Activated CD4-positive, alpha-beta T cell treated with anti-CD3 and anti-CD28 coated beads, Interleukin-2, amount 10 ng/mL, durations not matched to agents 24 days and 14 days (primary cell): ENCODE data around the gene MED15. TPM values are rescaled to one million over a fixed set of nuclear protein-coding genes. Genes with fewer than 3 reads are reported as not detected.
"Not testable (repeated sequence)": the region's sequence is repeated elsewhere in the genome, so short reads cannot be mapped to it uniquely, and the experiment has no call there.

Experiments used
- DNase-seq: peaks from one replicate; pipeline ENCODE4 v3.0.0; 2022
- H3K27ac Mint-ChIP-seq: one replicate; pipeline ENCODE4 v1.8.0; 2022; ENCODE audit warnings: mild to moderate bottlenecking, mixed read lengths
- H3K27me3 Mint-ChIP-seq: one replicate; pipeline ENCODE4 v1.8.0; 2022; ENCODE audit warnings: mixed read lengths
- H3K36me3 Mint-ChIP-seq: one replicate; pipeline ENCODE4 v1.8.0; 2022; ENCODE audit warnings: low read depth, mild to moderate bottlenecking, mixed read lengths
- H3K4me1 Mint-ChIP-seq: one replicate; pipeline ENCODE4 v1.8.0; 2021; ENCODE audit warnings: mixed read lengths
- H3K4me3 Mint-ChIP-seq: one replicate; pipeline ENCODE4 v1.8.0; 2022; ENCODE audit warnings: mild to moderate bottlenecking, moderate library complexity, mixed read lengths
- H3K9me3 Mint-ChIP-seq: one replicate; pipeline ENCODE4 v1.8.0; 2021; ENCODE audit warnings: mixed read lengths
- intact Hi-C: fragments of 100-400 bp; cut with micrococcal nuclease; formaldehyde crosslinking; loops from one replicate; pipeline ENCODE4 v1.15.1; 2023
- total RNA-seq: library from RNA; stranded (reverse); gene quantifications from 2 replicates; pipeline ENCODE4 v1.2.3, GENCODE V29; 2022

MED15 gene
- total RNA-seq, 1 donor from 2014 or later = 117 TPM

DNA sequence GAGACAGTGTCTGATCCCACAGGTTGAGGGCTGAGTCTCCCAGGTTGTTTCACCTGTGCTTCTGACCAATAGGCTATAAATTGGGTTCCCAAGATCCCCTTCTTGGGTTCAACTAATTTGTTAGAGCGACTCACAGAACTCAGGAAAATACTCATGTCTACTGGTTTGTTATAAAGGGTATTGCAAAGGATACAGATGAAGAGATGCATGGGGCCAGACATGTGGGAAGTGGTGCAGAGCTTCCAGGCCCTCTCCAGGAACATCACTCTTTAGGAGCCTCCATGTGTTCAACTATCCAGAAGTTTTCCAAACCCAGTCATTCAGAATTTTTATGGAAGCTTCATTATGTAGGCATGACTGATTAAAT, 16.5 kb upstream of the MED15 start:
- intact Hi-C loops = loop anchor here (10.0 kb wide), 1 partner anchor 214 kb away; no protein-coding TSS in a partner anchor

DNA sequence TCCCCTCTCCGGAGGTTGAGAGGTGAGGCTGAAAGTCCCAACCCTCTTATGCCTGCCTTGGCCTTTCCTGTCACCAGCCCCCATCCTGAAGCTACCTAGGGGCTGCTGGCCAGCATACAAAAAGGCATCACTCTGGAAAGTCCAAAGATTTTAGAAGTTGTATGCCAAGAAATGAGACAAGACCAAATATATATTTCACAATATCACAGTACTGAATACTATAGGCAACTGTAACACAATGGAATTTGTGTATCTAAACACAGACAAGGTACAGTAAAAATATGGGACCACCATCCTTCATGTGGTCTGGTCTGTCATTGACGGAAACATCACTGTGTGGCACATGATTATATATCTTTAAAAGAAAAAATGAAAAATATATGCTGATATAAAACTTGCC, 16.1 kb upstream of the MED15 start:
- Mint-ChIP-seq H3K36me3 (peaks cover 16% of the 10 kb centered on the region), H3K4me1 (peaks cover 36% of the 10 kb centered on the region), H3K9me3 (no peaks in the 10 kb centered on the region)

More for the DNA sequence above, 16.5 kb upstream of the MED15 start:
- Mint-ChIP-seq H3K36me3 (peaks cover 18% of the 10 kb centered on the region), H3K4me3 (no peak overlapping the region), H3K4me1 (peaks cover 34% of the 10 kb centered on the region), H3K27me3 (no peaks in the 10 kb centered on the region), H3K27ac (no peak overlapping the region), H3K9me3 (no peaks in the 10 kb centered on the region)
- no peak for DNase-seq

DNA sequence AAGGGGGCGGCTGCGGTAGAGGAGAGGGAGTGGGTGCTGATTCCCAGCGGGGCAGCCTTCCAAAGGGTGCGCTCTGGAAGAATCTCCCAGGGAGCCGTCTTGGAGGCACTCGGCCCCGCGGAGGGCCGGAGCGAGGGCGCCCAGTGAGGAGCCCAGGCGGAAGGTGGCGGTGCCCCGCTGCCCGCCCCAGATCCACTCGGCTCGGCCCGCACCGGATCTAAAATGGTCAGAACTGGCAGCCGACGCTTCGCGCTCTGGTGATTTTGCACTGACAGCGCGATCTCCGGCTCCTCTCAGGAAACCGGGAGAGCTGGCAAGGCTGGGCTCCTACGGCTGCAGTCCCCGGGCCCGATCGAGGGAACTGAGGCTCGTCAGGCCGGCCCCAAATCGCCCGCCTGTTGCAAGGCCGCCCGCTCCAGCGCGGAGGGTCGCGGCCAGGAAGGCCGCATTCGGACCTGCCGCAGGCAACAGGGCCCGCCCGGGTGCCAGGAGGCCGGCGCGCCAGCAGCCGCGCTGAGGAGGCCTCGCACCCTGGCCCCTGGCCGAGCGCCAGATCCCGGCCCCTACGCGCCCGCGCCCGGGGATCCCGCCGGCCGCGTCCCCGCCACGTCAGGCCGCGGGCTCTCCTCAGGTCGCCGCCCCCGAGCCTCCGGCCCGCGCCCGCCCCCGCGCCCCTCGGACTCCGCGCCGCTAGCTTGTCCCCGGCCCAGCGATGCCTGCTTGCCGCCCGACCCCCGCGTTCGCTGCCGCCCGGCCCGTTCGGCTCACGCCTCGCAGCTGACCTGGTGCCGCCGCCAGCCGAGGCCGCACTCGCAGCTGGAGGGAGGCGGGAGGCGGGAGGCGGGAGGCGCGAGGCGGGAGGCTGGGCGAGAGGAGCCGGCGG, 12.2 kb upstream of the MED15 start, which contains the start of gene KLHL22:
Gene KLHL22 (minus strand): TSS at position 818 of the 883 bp plus-strand sequence. CDS start 6,584 bp downstream, outside the sequence.
- DNase-seq = peak; percentile 80
- H3K27me3 Mint-ChIP-seq = no peaks in the 10 kb centered on the region
- H3K27ac Mint-ChIP-seq = peak within 1 kb of the TSS; percentile 90
- H3K36me3 Mint-ChIP-seq = no peaks in the 10 kb centered on the region
- peaks cover 32% of the 10 kb centered on the region for H3K4me1 Mint-ChIP-seq
- no peaks in the 10 kb centered on the region for H3K9me3 Mint-ChIP-seq
- intact Hi-C loops = loop anchor here (1.0 to 10.0 kb wide), 4 partner anchors 12 to 210 kb away; partner anchors contain the start of gene MED15
- peak within 1 kb of the TSS; percentile 96 for H3K4me3 Mint-ChIP-seq

More for the DNA sequence above, 16.1 kb upstream of the MED15 start:
- Mint-ChIP-seq H3K4me3 (no peak overlapping the region), H3K27ac (no peak overlapping the region), H3K27me3 (no peaks in the 10 kb centered on the region)
- no peak for DNase-seq
- intact Hi-C loops = loop anchor here (10.0 kb wide), 1 partner anchor 213 kb away; no protein-coding TSS in a partner anchor

GRCh38 chr22:20495861-20496681, 11.3 kb upstream of the MED15 start:
- DNase-seq = peak; percentile 98
- peak overlapping the region; percentile 96 for H3K4me3 Mint-ChIP-seq
- H3K27me3 Mint-ChIP-seq = no peaks in the 10 kb centered on the region
- H3K4me1 Mint-ChIP-seq = peaks cover 25% of the 10 kb centered on the region
- no peaks in the 10 kb centered on the region for H3K9me3 Mint-ChIP-seq
- H3K36me3 Mint-ChIP-seq = peaks cover under 1% of the 10 kb centered on the region
- intact Hi-C loops = loop anchor here (1.0 to 10.0 kb wide), 7 partner anchors 11 to 209 kb away; partner anchors contain the start of gene MED15
- H3K27ac Mint-ChIP-seq = peak overlapping the region; percentile 90

DNA sequence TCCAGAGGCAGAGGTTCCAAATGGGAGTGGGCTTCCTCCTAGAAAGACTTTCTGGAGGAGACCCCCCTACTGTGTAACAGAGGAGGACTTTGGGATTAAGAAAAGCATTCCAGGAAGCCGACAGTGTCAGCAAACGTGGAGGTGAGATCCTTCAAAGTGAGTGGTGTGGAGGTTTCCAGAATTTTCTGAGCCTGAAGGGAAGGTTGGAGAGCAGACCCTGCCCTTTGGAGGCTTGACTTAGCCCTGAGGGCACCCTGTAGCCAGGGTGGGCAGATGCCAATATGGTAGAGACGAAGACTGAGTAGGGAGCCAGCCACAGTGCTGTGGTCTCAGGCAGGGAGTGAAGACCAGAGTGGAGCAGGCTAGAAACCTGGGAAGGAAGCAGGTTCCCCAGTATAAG, 10.0 kb upstream of the MED15 start:
- Mint-ChIP-seq H3K36me3 (peaks cover 2% of the 10 kb centered on the region), H3K9me3 (no peaks in the 10 kb centered on the region), H3K4me1 (peaks cover 17% of the 10 kb centered on the region), H3K27ac (no peak overlapping the region), H3K4me3 (no peak overlapping the region), H3K27me3 (no peaks in the 10 kb centered on the region)
- intact Hi-C loops = loop anchor here (2.0 to 10.0 kb wide), 3 partner anchors 33 to 207 kb away; no protein-coding TSS in a partner anchor
- no peak for DNase-seq

DNA sequence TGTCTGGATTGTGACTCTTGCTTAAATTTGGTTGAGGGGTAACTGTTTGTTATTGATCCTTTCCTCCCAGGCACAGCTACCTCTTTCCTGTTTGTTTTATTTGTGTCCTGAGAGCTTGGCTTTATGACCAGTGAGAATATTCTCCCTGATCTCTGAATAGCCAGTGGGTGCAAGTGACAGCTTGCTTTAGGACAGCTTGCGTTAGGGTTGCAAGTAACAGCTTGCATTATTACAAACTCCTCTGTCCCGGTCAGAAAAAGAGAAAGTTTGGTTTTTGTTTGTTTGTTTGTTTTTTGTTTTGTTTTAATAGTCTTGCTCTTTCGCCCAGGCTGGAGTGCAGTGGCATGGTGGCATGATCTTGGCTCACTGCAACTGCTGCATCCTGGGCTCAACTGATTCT, 8.5 kb upstream of the MED15 start:
- no peak for DNase-seq
- peaks cover 12% of the 10 kb centered on the region for H3K4me1 Mint-ChIP-seq
- no peak overlapping the region for H3K4me3 Mint-ChIP-seq
- intact Hi-C loops = loop anchor here (5.0 to 10.0 kb wide), 2 partner anchors 67 to 206 kb away; no protein-coding TSS in a partner anchor
- no peak overlapping the region for H3K27ac Mint-ChIP-seq
- H3K27me3 Mint-ChIP-seq = no peaks in the 10 kb centered on the region
- no peaks in the 10 kb centered on the region for H3K9me3 Mint-ChIP-seq
- H3K36me3 Mint-ChIP-seq = peaks cover 2% of the 10 kb centered on the region

GRCh38 chr22:20499769-20500168, 7.6 kb upstream of the MED15 start:
- Mint-ChIP-seq H3K4me3 (no peak overlapping the region), H3K4me1 (peaks cover 6% of the 10 kb centered on the region), H3K27me3 (no peaks in the 10 kb centered on the region), H3K9me3 (no peaks in the 10 kb centered on the region), H3K36me3 (peaks cover 2% of the 10 kb centered on the region), H3K27ac (no peak overlapping the region)
- intact Hi-C loops = loop anchor here (5.0 to 10.0 kb wide), 2 partner anchors 67 to 205 kb away; no protein-coding TSS in a partner anchor
- no peak for DNase-seq

DNA sequence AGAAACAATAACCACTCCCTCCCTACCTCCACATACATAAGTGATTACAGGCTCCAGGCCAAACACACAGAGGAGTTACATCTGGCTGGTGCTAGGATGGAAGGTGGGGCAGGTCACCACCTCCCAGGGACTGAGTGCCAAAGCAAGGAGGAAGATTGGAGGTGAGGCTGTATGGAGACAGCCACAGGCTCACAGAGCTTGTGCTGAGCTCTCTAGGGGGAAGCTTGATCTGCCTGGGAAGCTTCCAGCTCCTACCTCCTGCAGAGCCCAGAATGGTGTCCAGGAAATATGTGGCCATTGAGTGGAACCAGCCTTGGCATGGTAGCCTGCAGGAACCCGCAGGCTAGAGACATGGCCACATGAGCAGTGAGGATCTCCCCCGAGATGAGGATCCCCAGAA, 3.6 kb upstream of the MED15 start:
- intact Hi-C loops = no loop called here
- Mint-ChIP-seq H3K36me3 (peaks cover 13% of the 10 kb centered on the region), H3K27ac (no peak overlapping the region), H3K9me3 (no peaks in the 10 kb centered on the region), H3K27me3 (no peaks in the 10 kb centered on the region), H3K4me1 (peaks cover 15% of the 10 kb centered on the region), H3K4me3 (no peak overlapping the region)
- no peak for DNase-seq

- H3K36me3 Mint-ChIP-seq = peaks cover 18% of the 10 kb centered on the region
- H3K9me3 Mint-ChIP-seq, DNase-seq, H3K27me3 Mint-ChIP-seq, H3K27ac Mint-ChIP-seq, intact Hi-C loops, H3K4me3 Mint-ChIP-seq: not testable (repeated sequence)
- peaks cover 21% of the 10 kb centered on the region for H3K4me1 Mint-ChIP-seq
These were observed 3.0 kb upstream of the MED15 start for GRCh38 chr22:20504293-20504922.

GRCh38 chr22:20506543-20507252, 712 bp upstream of the MED15 start:
- peak overlapping the region; percentile 95 for H3K27ac Mint-ChIP-seq
- peak overlapping the region; percentile 96 for H3K4me3 Mint-ChIP-seq
- no peaks in the 10 kb centered on the region for H3K27me3 Mint-ChIP-seq
- H3K4me1 Mint-ChIP-seq = peaks cover 37% of the 10 kb centered on the region
- no peak for DNase-seq
- intact Hi-C loops = loop anchor here (1.0 to 5.0 kb wide), 4 partner anchors 11 to 389 kb away; partner anchors contain the start of genes KLHL22, RANBP1 and TRMT2A
- no peaks in the 10 kb centered on the region for H3K9me3 Mint-ChIP-seq
- H3K36me3 Mint-ChIP-seq = peaks cover 26% of the 10 kb centered on the region

DNA sequence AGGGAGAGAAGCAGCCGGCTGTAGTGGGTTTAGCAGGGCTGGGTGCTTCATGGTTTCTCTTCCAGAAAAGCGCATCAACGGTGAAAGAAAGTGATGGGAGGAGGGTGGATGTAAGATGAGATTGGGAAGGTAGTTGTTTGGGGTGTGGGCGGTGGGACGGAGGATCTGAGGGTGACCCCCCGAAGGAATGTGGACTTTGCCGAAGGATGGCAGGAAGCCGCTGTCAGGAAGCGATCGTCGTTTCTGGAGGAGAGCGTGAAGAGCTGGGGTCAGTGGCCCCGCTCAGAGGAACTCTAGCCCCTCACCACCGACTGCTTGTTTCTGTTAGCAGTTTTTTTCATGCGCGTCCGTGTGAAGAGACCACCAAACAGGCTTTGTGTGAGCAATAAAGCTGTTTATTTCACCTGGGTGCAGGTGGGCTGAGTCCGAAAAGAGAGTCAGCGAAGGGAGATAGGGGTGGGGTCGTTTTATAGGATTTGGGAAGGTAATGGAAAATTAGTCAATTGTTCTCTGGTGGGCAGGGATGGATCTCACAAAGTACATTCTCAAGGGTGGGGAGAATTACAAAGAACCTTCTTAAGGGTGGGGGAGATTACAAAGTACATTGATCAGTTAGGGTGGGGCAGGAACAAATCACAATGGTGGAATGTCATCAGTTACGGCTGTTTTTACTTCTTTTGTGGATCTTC, 801 bp downstream of the MED15 start:
- intact Hi-C loops = loop anchor here (2.0 to 5.0 kb wide), 4 partner anchors 15 to 391 kb away; partner anchors contain the start of genes RANBP1 and TRMT2A
- Mint-ChIP-seq H3K4me1 (peaks cover 42% of the 10 kb centered on the region), H3K36me3 (peaks cover 31% of the 10 kb centered on the region), H3K4me3 (peak overlapping the region; percentile 96), H3K27ac (peak overlapping the region; percentile 95)
- DNase-seq, H3K27me3 Mint-ChIP-seq, H3K9me3 Mint-ChIP-seq: not testable (repeated sequence)

DNA sequence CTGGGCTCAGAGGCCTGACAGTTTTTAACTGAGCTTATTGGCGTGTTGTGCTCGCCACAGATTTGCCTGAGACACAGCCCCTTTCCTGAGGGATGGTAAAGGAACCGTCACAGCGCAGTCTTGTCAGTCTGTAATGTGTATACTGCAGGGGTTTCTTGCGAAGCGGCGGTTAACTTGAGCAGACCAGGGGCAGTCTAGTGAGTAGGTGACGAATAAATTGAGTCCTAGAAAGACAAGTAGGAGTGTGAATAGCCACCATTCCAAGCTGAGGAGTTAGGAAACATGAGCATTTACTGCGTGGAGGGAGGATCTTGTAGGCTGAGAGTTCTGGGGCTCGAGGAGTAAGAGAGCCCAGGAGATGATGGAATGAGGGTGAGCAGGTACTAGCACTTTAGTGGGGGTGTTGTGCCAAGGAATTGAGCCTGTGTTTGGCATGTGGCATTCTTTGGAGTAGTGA, 1.4 kb downstream of the MED15 start:
- H3K4me1 Mint-ChIP-seq = peaks cover 42% of the 10 kb centered on the region
- DNase-seq = no peak
- peak overlapping the region; percentile 96 for H3K4me3 Mint-ChIP-seq
- H3K36me3 Mint-ChIP-seq = peaks cover 34% of the 10 kb centered on the region
- intact Hi-C loops = loop anchor here (2.0 to 5.0 kb wide), 4 partner anchors 14 to 392 kb away; partner anchors contain the start of genes RANBP1 and TRMT2A
- no peaks in the 10 kb centered on the region for H3K9me3 Mint-ChIP-seq
- H3K27ac Mint-ChIP-seq = peak overlapping the region; percentile 95
- H3K27me3 Mint-ChIP-seq = no peaks in the 10 kb centered on the region
